ENCODE data around the gene SLC6A17. TPM values are rescaled to one million over a fixed set of nuclear protein-coding genes. Genes with fewer than 3 reads are reported as not detected.

The SLC6A17 gene
- total and polyA plus RNA-seq, 2 donors (not counting 1 experiment from before 2014, with no cell fraction given) = not detected

- Histone ChIP-seq H3K9ac (ENCODE audit: low read length) (no peak overlapping the region), H3K36me3 (replicated peaks in 1 of 2; ENCODE audit: control extremely low read depth in 1 of 2, control insufficient read depth in 1 of 2, extremely low read depth in 1 of 2, insufficient read depth in 2 of 2, low read length in 1 of 2) (no peaks in the 10 kb centered on the region), H4K20me1 (ENCODE audit: control insufficient read depth, insufficient read depth, low read length, poor library complexity, severe bottlenecking) (no peaks in the 10 kb centered on the region), H2AFZ (ENCODE audit: insufficient read depth, low read depth, low read length, poor library complexity, severe bottlenecking) (no peak overlapping the region), H3K79me2 (ENCODE audit: control insufficient read depth, insufficient read depth, low read length) (no peaks in the 10 kb centered on the region), H3K9me3 (ENCODE audit: control extremely low read depth in 1 of 3, control insufficient read depth in 2 of 3, insufficient read depth in 1 of 3, low read length in 2 of 3) (no peaks in the 10 kb centered on the region), H3K27me3 (replicated peaks in 1 of 4; ENCODE audit: control extremely low read depth in 1 of 4, control insufficient read depth in 3 of 4, insufficient read depth in 4 of 4, low read length in 3 of 4) (peaks cover 0 to 8% (median 0%) of the 10 kb centered on the region in 4 experiments), H3K27ac (ENCODE audit: low read length in 2 of 2) (no peak overlapping the region), H3K4me1 (ENCODE audit: control insufficient read depth in 2 of 2, insufficient read depth in 2 of 2, low read length in 2 of 2) (no peaks in the 10 kb centered on the region), H3K4me3 (ENCODE audit: control extremely low read depth in 1 of 5, extremely low read depth in 1 of 5, insufficient read depth in 1 of 5, low read depth in 2 of 5, low read length in 4 of 5) (no peak overlapping the region), H3K4me2 (replicated peaks; ENCODE audit: low read depth, low read length, poor library complexity, severe bottlenecking) (no peak overlapping the region)
- Mint-ChIP-seq H3K4me1 (no peaks in the 10 kb centered on the region), H3K4me3 (no peak overlapping the region), H3K9me3 (ENCODE audit: insufficient read depth) (no peaks in the 10 kb centered on the region), H3K27me3 (peaks cover 9% of the 10 kb centered on the region), H3K27ac (no peak overlapping the region)
- DNase-seq (no peak), ATAC-seq (ENCODE audit: low read depth) (no peak)
- intact Hi-C loops (cut with micrococcal nuclease) = no loop called here
- ChIA-PET CTCF (interaction anchor here (0.5 kb wide), 1 partner anchor 31 kb away, joined by 4 read pairs; no protein-coding TSS in a partner anchor), POLR2A (no interaction called here)
- WGBS (ENCODE audit: insufficient coverage) = 68% methylated on average over 11 of the region's 13 CpGs
- TF ChIP-seq, protein P1, sequence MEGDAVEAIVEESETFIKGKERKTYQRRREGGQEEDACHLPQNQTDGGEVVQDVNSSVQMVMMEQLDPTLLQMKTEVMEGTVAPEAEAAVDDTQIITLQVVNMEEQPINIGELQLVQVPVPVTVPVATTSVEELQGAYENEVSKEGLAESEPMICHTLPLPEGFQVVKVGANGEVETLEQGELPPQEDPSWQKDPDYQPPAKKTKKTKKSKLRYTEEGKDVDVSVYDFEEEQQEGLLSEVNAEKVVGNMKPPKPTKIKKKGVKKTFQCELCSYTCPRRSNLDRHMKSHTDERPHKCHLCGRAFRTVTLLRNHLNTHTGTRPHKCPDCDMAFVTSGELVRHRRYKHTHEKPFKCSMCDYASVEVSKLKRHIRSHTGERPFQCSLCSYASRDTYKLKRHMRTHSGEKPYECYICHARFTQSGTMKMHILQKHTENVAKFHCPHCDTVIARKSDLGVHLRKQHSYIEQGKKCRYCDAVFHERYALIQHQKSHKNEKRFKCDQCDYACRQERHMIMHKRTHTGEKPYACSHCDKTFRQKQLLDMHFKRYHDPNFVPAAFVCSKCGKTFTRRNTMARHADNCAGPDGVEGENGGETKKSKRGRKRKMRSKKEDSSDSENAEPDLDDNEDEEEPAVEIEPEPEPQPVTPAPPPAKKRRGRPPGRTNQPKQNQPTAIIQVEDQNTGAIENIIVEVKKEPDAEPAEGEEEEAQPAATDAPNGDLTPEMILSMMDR (IDR thresholded peaks at IDR 0.05) = no peak
- no peak for TF ChIP-seq EZH2 (IDR thresholded peaks at IDR 0.05; ENCODE audit: borderline replicate concordance, insufficient read depth, low read depth, low read length, poor library complexity, severe bottlenecking)
Measured at GRCh38 chr1:110170766-110171733, 20.8 kb downstream of the SLC6A17 start.

GRCh38 chr1:110172001-110172400, 21.7 kb downstream of the SLC6A17 start:
- Mint-ChIP-seq H3K27me3 (peaks cover 9% of the 10 kb centered on the region), H3K4me1 (no peaks in the 10 kb centered on the region), H3K9me3 (ENCODE audit: insufficient read depth) (no peaks in the 10 kb centered on the region), H3K27ac (no peak overlapping the region), H3K4me3 (no peak overlapping the region)
- no peak for ATAC-seq (ENCODE audit: low read depth)
- Histone ChIP-seq H3K79me2 (ENCODE audit: control insufficient read depth, insufficient read depth, low read length) (no peaks in the 10 kb centered on the region), H3K4me2 (replicated peaks; ENCODE audit: low read depth, low read length, poor library complexity, severe bottlenecking) (no peak overlapping the region), H2AFZ (ENCODE audit: insufficient read depth, low read depth, low read length, poor library complexity, severe bottlenecking) (no peak overlapping the region), H3K4me3 (ENCODE audit: control extremely low read depth in 1 of 5, extremely low read depth in 1 of 5, insufficient read depth in 1 of 5, low read depth in 2 of 5, low read length in 4 of 5) (no peak overlapping the region), H4K20me1 (ENCODE audit: control insufficient read depth, insufficient read depth, low read length, poor library complexity, severe bottlenecking) (no peaks in the 10 kb centered on the region), H3K27me3 (replicated peaks in 1 of 4; ENCODE audit: control extremely low read depth in 1 of 4, control insufficient read depth in 3 of 4, insufficient read depth in 4 of 4, low read length in 3 of 4) (peaks cover 0 to 8% (median 2%) of the 10 kb centered on the region in 4 experiments), H3K36me3 (replicated peaks in 1 of 2; ENCODE audit: control extremely low read depth in 1 of 2, control insufficient read depth in 1 of 2, extremely low read depth in 1 of 2, insufficient read depth in 2 of 2, low read length in 1 of 2) (no peaks in the 10 kb centered on the region), H3K9me3 (ENCODE audit: control extremely low read depth in 1 of 3, control insufficient read depth in 2 of 3, insufficient read depth in 1 of 3, low read length in 2 of 3) (no peaks in the 10 kb centered on the region), H3K4me1 (ENCODE audit: control insufficient read depth in 2 of 2, insufficient read depth in 2 of 2, low read length in 2 of 2) (no peaks in the 10 kb centered on the region), H3K9ac (ENCODE audit: low read length) (no peak overlapping the region), H3K27ac (ENCODE audit: low read length in 2 of 2) (no peak overlapping the region)
- WGBS (ENCODE audit: insufficient coverage) = 86% methylated on average over 6 of the region's 10 CpGs
- intact Hi-C loops (cut with micrococcal nuclease) = no loop called here
- ChIA-PET CTCF (no interaction called here), POLR2A (no interaction called here)
- TF ChIP-seq, protein P1 (IDR thresholded peaks at IDR 0.05) = no peak
- no peak for TF ChIP-seq EZH2 (IDR thresholded peaks at IDR 0.05; ENCODE audit: borderline replicate concordance, insufficient read depth, low read depth, low read length, poor library complexity, severe bottlenecking)
- no peak for DNase-seq
